ENCODE results near the gene RCN1. TPM values are rescaled to one million over a fixed set of nuclear protein-coding genes. Genes with fewer than 3 reads are reported as not detected.
"Not testable (repeated sequence)": the region's sequence is repeated elsewhere in the genome, so short reads cannot be mapped to it uniquely, and the experiment has no call there.

Gene RCN1
- total and polyA plus RNA-seq, 5 experiments from 2014 or later, result 5.8 to 15.6 (median 10.4) TPM

- H3K27ac Mint-ChIP-seq, result no peak overlapping the region
- H3K9me3 Mint-ChIP-seq, result no peaks in the 10 kb centered on the region
- H3K4me1 Mint-ChIP-seq, result peaks cover 0 to 4% (median 0%) of the 10 kb centered on the region in 4 donors
- DNase-seq (no peak), ATAC-seq (no peak)
- no peak overlapping the region for H3K4me3 Mint-ChIP-seq
- H3K27me3 Mint-ChIP-seq, result peaks cover 0 to 4% (median 0%) of the 10 kb centered on the region in 5 donors
- H3K36me3 Mint-ChIP-seq, result peaks cover 0 to 38% (median 17%) of the 10 kb centered on the region in 3 donors
- POLR2A ChIA-PET, result no interaction called here
Observed at GRCh38 chr11:32105871-32106560, 15.1 kb downstream of the RCN1 start.

DNA sequence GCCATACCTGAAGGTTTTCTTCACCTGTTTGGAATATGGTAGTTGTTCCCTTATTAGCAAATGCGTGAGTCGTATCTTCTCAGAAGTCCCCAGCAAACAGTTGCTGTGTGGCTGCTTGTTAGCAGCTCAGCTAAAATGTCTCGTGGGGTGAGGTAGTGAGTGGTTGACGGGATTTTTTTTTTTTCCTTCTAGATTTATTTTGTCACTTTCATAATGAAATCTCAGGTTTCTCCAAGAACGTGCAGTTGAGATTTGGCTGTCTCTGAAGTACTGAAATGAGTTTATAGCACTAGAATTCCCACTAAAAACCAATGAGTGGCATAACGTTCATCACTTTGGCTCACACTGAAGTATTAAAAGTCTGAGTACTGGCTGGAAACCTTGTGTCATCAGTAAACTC, 16.8 kb downstream of the RCN1 start:
- H3K36me3 Mint-ChIP-seq, result peaks cover 0 to 28% (median 12%) of the 10 kb centered on the region in 3 donors
- no peaks in the 10 kb centered on the region for H3K9me3 Mint-ChIP-seq
- POLR2A ChIA-PET, result no interaction called here
- H3K27ac Mint-ChIP-seq, result no peak overlapping the region
- H3K27me3 Mint-ChIP-seq, result peaks cover 0 to 11% (median 0%) of the 10 kb centered on the region in 5 donors
- H3K4me3 Mint-ChIP-seq, result no peak overlapping the region
- no peak for ATAC-seq
- no peak for DNase-seq
- peaks cover 0 to 4% (median 0%) of the 10 kb centered on the region in 4 donors for H3K4me1 Mint-ChIP-seq

DNA sequence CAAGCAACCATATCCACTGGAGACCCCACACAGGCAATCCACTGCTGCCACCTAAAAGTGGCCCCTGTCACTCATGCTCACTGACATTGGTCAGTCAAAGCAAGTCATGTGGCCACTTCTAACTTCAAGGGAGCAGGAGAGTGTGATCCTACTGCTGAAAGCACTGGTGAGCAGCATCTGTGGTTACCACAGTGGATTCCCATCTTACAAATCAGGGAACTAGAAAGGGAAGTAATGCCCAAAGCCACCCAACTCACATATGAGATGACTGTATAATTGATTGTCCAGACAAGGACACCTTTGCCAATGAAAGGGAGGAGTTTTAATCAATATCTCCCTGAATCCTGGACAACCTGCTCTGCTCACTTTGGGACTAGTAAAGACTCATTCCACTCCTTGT, 17.7 kb downstream of the RCN1 start:
- Mint-ChIP-seq H3K27ac (no peak overlapping the region), H3K27me3 (peaks cover 0 to 21% (median under 1%) of the 10 kb centered on the region in 5 donors), H3K4me1 (peaks cover 0 to 4% (median 0%) of the 10 kb centered on the region in 4 donors), H3K4me3 (no peak overlapping the region), H3K9me3 (no peaks in the 10 kb centered on the region), H3K36me3 (peaks cover 0 to 19% (median 6%) of the 10 kb centered on the region in 3 donors)
- DNase-seq (no peak), ATAC-seq (no peak)
- POLR2A ChIA-PET, result no interaction called here

GRCh38 chr11:32109138-32109537, 18.3 kb downstream of the RCN1 start:
- Mint-ChIP-seq H3K9me3 (no peaks in the 10 kb centered on the region), H3K36me3 (peaks cover 0 to 13% (median 1%) of the 10 kb centered on the region in 3 donors), H3K4me1 (peaks cover 0 to 4% (median 0%) of the 10 kb centered on the region in 4 donors), H3K4me3 (no peak overlapping the region), H3K27ac (no peak overlapping the region), H3K27me3 (peaks cover 0 to 24% (median 2%) of the 10 kb centered on the region in 5 donors)
- ATAC-seq, result no peak
- no peak for DNase-seq
- POLR2A ChIA-PET, result no interaction called here

GRCh38 chr11:32109592-32109991, 18.7 kb downstream of the RCN1 start:
- ATAC-seq (no peak), DNase-seq (no peak)
- POLR2A ChIA-PET, result no interaction called here
- Mint-ChIP-seq H3K4me1 (peaks cover 0 to 4% (median 0%) of the 10 kb centered on the region in 4 donors), H3K4me3 (no peak overlapping the region), H3K27me3 (peaks cover 0 to 24% (median 2%) of the 10 kb centered on the region in 5 donors), H3K36me3 (peaks cover 0 to 11% (median 0%) of the 10 kb centered on the region in 3 donors), H3K27ac (no peak overlapping the region), H3K9me3 (no peaks in the 10 kb centered on the region)

GRCh38 chr11:32110795-32111194, 19.9 kb downstream of the RCN1 start:
- Mint-ChIP-seq H3K27me3 (peaks cover 0 to 24% (median 2%) of the 10 kb centered on the region in 5 donors), H3K9me3 (no peaks in the 10 kb centered on the region), H3K36me3 (peaks cover 0 to 6% (median 0%) of the 10 kb centered on the region in 3 donors), H3K4me1 (peaks cover 0 to 2% (median 0%) of the 10 kb centered on the region in 4 donors), H3K4me3 (no peak overlapping the region), H3K27ac (no peak overlapping the region)
- DNase-seq (no peak), ATAC-seq (no peak)
- POLR2A ChIA-PET, result no interaction called here

GRCh38 chr11:32113200-32113919, 22.5 kb downstream of the RCN1 start:
- POLR2A ChIA-PET, result no interaction called here
- Mint-ChIP-seq H3K27me3 (peaks cover 0 to 35% (median 2%) of the 10 kb centered on the region in 5 donors), H3K36me3 (no peaks in the 10 kb centered on the region), H3K9me3 (peaks cover 0 to 2% (median 0%) of the 10 kb centered on the region in 9 donors), H3K4me1 (peaks cover 0 to 2% (median 0%) of the 10 kb centered on the region in 4 donors), H3K4me3 (no peak overlapping the region), H3K27ac (no peak overlapping the region)
- DNase-seq (no peak), ATAC-seq (no peak)

DNA sequence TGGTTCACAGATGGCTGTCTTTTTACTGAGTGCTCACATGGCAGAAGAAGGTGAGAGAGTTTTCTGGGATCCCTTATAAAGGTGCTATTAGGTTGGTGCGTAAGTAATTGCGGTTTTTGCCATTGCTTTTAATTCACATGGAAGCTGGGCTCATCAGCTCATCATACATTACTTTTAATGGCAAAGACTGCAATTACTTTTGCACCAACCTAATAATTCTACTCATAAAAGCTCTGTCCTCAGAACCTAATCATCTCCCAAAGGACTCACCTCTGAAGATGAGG, 23.0 kb downstream of the RCN1 start:
- Mint-ChIP-seq H3K4me1 (peaks cover 0 to 2% (median 0%) of the 10 kb centered on the region in 4 donors), H3K36me3 (no peaks in the 10 kb centered on the region), H3K4me3 (no peak overlapping the region), H3K9me3 (peaks cover 0 to 2% (median 0%) of the 10 kb centered on the region in 9 donors), H3K27me3 (peaks cover 0 to 35% (median 2%) of the 10 kb centered on the region in 5 donors), H3K27ac (no peak overlapping the region)
- no peak for DNase-seq
- POLR2A ChIA-PET, result no interaction called here
- ATAC-seq, result no peak

- Mint-ChIP-seq H3K9me3 (peaks cover 0 to 3% (median 0%) of the 10 kb centered on the region in 9 donors), H3K36me3 (no peaks in the 10 kb centered on the region), H3K27ac (no peak overlapping the region), H3K4me1 (peaks cover 0 to 2% (median 0%) of the 10 kb centered on the region in 4 donors), H3K27me3 (peaks cover 0 to 35% (median 2%) of the 10 kb centered on the region in 5 donors), H3K4me3 (no peak overlapping the region)
- POLR2A ChIA-PET, result no interaction called here
- ATAC-seq (no peak), DNase-seq (no peak)
Observed at GRCh38 chr11:32115446-32115845, 24.6 kb downstream of the RCN1 start.

GRCh38 chr11:32116668-32117067, 25.8 kb downstream of the RCN1 start:
- H3K27ac Mint-ChIP-seq, result no peak overlapping the region
- peaks cover 0 to 41% (median 2%) of the 10 kb centered on the region in 5 donors for H3K27me3 Mint-ChIP-seq
- POLR2A ChIA-PET, result no interaction called here
- H3K36me3 Mint-ChIP-seq, result no peaks in the 10 kb centered on the region
- DNase-seq (no peak), ATAC-seq (no peak)
- no peak overlapping the region for H3K4me3 Mint-ChIP-seq
- peaks cover 4 to 7% (median 5%) of the 10 kb centered on the region in 4 donors for H3K4me1 Mint-ChIP-seq
- H3K9me3 Mint-ChIP-seq, result peaks cover 0 to 5% (median 0%) of the 10 kb centered on the region in 9 donors

- POLR2A ChIA-PET, result interaction anchor here (0.6 kb wide), 1 partner anchor 115 kb away, joined by 3 read pairs; no protein-coding TSS in a partner anchor
- ATAC-seq (no peak), DNase-seq (no peak)
- Mint-ChIP-seq H3K9me3 (peaks cover 0 to 5% (median 0%) of the 10 kb centered on the region in 9 donors), H3K4me3 (no peak overlapping the region), H3K27ac (no peak overlapping the region), H3K27me3 (peaks cover 0 to 25% (median 2%) of the 10 kb centered on the region in 5 donors), H3K36me3 (no peaks in the 10 kb centered on the region), H3K4me1 (peaks cover 6 to 20% (median 9%) of the 10 kb centered on the region in 4 donors)
Observed at GRCh38 chr11:32118025-32118974, 27.4 kb downstream of the RCN1 start.

GRCh38 chr11:32119139-32119538, 28.3 kb downstream of the RCN1 start:
- H3K4me3 Mint-ChIP-seq, DNase-seq, H3K9me3 Mint-ChIP-seq, ATAC-seq, POLR2A ChIA-PET, H3K27ac Mint-ChIP-seq, H3K36me3 Mint-ChIP-seq: not testable (repeated sequence)
- peaks cover 6 to 20% (median 9%) of the 10 kb centered on the region in 4 donors for H3K4me1 Mint-ChIP-seq
- H3K27me3 Mint-ChIP-seq, result peaks cover 0 to 22% (median 2%) of the 10 kb centered on the region in 5 donors

Data from naive thymus-derived CD8-positive, alpha-beta T cell (primary cell).